Body of pancreas (tissue), 4 donors: ENCODE results near the gene ZNF567.

Experiments used
- POLR2A ChIP-seq, 3 donors: fragments of 450-650 bp; IDR thresholded peaks; one replicate each; pipeline ENCODE4 v1.6.1; 2016; ENCODE audit warnings: antibody characterized with exemption in 3 of 3, mild to moderate bottlenecking in 2 of 3
- TF ChIP-seq, protein P1 (sequence below), 7 experiments: fragments of 450-650 bp in 4 of 7; fragments of 200-600 bp in 3 of 7; sonication (generic) in 3 of 7; IDR thresholded peaks; one replicate each; pipeline ENCODE4 v1.5.1; 2016 to 2019; ENCODE audit warnings: antibody characterized with exemption in 7 of 7

DNA sequence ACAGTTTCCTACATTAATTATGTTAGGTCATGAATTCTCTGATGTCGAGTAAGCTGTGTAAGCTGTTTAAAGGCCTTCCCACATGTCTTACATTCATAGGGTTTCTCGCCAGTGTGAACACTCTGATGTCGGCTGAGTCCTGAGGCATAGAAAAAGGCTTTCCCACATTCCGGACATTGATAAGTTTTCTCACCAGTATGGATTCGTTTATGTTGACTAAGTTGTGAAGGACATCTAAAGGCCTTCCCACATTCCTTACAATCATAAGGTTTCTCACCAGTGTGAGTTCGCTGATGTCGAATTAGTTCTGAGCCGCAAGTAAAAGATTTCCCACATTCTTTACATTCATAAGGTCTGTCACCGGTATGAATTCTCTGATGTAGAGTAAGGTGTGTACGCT is 60.3 kb downstream of the ZNF567 start:
- TF ChIP-seq, protein P1, sequence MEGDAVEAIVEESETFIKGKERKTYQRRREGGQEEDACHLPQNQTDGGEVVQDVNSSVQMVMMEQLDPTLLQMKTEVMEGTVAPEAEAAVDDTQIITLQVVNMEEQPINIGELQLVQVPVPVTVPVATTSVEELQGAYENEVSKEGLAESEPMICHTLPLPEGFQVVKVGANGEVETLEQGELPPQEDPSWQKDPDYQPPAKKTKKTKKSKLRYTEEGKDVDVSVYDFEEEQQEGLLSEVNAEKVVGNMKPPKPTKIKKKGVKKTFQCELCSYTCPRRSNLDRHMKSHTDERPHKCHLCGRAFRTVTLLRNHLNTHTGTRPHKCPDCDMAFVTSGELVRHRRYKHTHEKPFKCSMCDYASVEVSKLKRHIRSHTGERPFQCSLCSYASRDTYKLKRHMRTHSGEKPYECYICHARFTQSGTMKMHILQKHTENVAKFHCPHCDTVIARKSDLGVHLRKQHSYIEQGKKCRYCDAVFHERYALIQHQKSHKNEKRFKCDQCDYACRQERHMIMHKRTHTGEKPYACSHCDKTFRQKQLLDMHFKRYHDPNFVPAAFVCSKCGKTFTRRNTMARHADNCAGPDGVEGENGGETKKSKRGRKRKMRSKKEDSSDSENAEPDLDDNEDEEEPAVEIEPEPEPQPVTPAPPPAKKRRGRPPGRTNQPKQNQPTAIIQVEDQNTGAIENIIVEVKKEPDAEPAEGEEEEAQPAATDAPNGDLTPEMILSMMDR (IDR thresholded peaks at IDR 0.05) = no peak
- TF ChIP-seq POLR2A (IDR thresholded peaks at IDR 0.05) = no peak
